ENCODE data around the gene TNRC18.

The TNRC18 gene

GRCh38 chr7:5467645-5468044 lies 44.0 kb upstream of the TNRC18 start:
- no peak for DNase-seq (ENCODE audit: low read depth)
- TF ChIP-seq, protein P1, sequence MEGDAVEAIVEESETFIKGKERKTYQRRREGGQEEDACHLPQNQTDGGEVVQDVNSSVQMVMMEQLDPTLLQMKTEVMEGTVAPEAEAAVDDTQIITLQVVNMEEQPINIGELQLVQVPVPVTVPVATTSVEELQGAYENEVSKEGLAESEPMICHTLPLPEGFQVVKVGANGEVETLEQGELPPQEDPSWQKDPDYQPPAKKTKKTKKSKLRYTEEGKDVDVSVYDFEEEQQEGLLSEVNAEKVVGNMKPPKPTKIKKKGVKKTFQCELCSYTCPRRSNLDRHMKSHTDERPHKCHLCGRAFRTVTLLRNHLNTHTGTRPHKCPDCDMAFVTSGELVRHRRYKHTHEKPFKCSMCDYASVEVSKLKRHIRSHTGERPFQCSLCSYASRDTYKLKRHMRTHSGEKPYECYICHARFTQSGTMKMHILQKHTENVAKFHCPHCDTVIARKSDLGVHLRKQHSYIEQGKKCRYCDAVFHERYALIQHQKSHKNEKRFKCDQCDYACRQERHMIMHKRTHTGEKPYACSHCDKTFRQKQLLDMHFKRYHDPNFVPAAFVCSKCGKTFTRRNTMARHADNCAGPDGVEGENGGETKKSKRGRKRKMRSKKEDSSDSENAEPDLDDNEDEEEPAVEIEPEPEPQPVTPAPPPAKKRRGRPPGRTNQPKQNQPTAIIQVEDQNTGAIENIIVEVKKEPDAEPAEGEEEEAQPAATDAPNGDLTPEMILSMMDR (IDR thresholded peaks at IDR 0.05; ENCODE audit: low read depth, low read length, missing control alignments), result no peak
- in situ Hi-C loops (cut with HindIII; ENCODE audit: low sequenced_read_pairs), result no loop called here
- no peak overlapping the region for H3K4me3 ChIP-seq (ENCODE audit: low read depth, low read length)

GRCh38 chr7:5466551-5466950 lies 42.9 kb upstream of the TNRC18 start:
- TF ChIP-seq, protein P1 (IDR thresholded peaks at IDR 0.05; ENCODE audit: low read depth, low read length, missing control alignments), result no peak
- H3K4me3 ChIP-seq (ENCODE audit: low read depth, low read length), result no peak overlapping the region
- in situ Hi-C loops (cut with HindIII; ENCODE audit: low sequenced_read_pairs), result no loop called here
- no peak for DNase-seq (ENCODE audit: low read depth)

- TF ChIP-seq, protein P1 (IDR thresholded peaks at IDR 0.05; ENCODE audit: low read depth, low read length, missing control alignments), result no peak
- no peak overlapping the region for H3K4me3 ChIP-seq (ENCODE audit: low read depth, low read length)
- in situ Hi-C loops (cut with HindIII; ENCODE audit: low sequenced_read_pairs), result no loop called here
- no peak for DNase-seq (ENCODE audit: low read depth)
These were observed 39.4 kb upstream of the TNRC18 start for GRCh38 chr7:5463031-5463430.

DNA sequence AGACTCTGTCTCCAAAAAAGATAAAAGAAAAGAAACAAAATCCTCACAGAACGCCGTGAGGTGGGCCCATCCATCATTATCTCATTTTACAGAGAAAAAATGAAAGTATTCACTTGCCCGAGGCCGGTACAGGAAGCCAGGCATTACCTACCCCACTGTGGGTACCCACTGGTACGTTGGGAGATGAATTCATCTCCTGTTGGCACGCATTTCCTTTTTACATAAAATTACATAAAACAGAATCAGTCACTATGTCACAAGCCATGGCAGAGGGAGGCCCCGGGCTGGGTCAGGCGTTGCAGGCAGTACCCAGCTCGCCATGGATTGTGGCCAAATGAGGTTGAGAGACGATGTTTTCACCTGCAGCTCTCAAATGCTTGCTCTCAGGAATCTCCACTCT lies 38.6 kb upstream of the TNRC18 start:
- no peak overlapping the region for H3K4me3 ChIP-seq (ENCODE audit: low read depth, low read length)
- no peak for DNase-seq (ENCODE audit: low read depth)
- in situ Hi-C loops (cut with HindIII; ENCODE audit: low sequenced_read_pairs), result no loop called here
- TF ChIP-seq, protein P1 (IDR thresholded peaks at IDR 0.05; ENCODE audit: low read depth, low read length, missing control alignments), result no peak

GRCh38 chr7:5458921-5459480 lies 35.4 kb upstream of the TNRC18 start:
- TF ChIP-seq, protein P1 (IDR thresholded peaks at IDR 0.05; ENCODE audit: low read depth, low read length, missing control alignments), result no peak
- H3K4me3 ChIP-seq (ENCODE audit: low read depth, low read length), result no peak overlapping the region
- DNase-seq (ENCODE audit: low read depth), result no peak
- in situ Hi-C loops (cut with HindIII; ENCODE audit: low sequenced_read_pairs), result no loop called here

GRCh38 chr7:5457245-5457735 lies 33.7 kb upstream of the TNRC18 start:
- TF ChIP-seq, protein P1 (IDR thresholded peaks at IDR 0.05; ENCODE audit: low read depth, low read length, missing control alignments), result no peak
- in situ Hi-C loops (cut with HindIII; ENCODE audit: low sequenced_read_pairs), result no loop called here
- no peak overlapping the region for H3K4me3 ChIP-seq (ENCODE audit: low read depth, low read length)
- no peak for DNase-seq (ENCODE audit: low read depth)
